Occipital lobe (tissue), 2 donors: Measurements from ENCODE around the gene PALD1. TPM values are rescaled to one million over a fixed set of nuclear protein-coding genes. Genes with fewer than 3 reads are reported as not detected.
"Not testable (repeated sequence)": the region's sequence is repeated elsewhere in the genome, so short reads cannot be mapped to it uniquely, and the experiment has no call there.

Source experiments
- DNase-seq: peaks from one replicate; lab custom pipeline; 2025; lab: John Stamatoyannopoulos, UW
- total RNA-seq: library from RNA; depleted of rRNA; stranded (reverse); fragments of >200 nt; gene quantifications from one replicate; pipeline ENCODE4 v1.2.3, GENCODE V29; 2014

Gene PALD1
- total RNA-seq, 1 donor from 2014 or later, result 8.9 TPM

DNA sequence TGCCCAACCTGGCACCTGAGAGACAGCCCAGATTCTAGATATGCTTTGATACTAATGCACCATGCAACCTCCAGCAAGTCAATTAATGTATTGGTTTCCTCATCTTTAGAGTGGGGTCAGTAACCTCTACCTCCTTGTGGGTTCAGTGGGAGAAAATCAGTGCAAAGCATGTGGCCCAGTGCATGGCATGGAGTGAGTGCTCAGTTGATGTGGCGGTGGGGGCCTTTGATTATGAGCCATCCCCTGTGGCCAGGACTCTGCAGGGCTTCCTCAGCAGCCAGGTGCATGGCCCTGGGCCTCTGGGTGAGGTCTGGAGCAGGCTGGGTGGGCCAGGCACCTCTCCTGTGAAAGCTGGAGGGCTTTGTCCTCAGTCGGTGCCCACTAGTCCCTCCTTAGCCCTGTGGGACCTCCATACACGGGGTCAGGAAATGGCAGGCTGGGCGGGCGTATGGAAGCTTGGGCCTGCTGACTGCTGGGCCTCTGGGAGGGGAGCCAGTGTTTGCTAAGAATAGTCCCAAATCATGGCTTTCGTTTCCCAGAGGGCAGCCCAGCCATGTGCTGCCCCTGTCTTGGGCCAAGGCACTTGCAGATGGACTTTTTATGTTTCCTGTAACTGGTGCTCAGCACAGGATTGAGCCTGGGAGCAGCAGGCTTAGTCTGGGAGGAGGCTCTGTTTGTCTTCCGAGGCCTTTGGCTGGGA, 3.4 kb downstream of the PALD1 start:
- DNase-seq, result no peak

DNA sequence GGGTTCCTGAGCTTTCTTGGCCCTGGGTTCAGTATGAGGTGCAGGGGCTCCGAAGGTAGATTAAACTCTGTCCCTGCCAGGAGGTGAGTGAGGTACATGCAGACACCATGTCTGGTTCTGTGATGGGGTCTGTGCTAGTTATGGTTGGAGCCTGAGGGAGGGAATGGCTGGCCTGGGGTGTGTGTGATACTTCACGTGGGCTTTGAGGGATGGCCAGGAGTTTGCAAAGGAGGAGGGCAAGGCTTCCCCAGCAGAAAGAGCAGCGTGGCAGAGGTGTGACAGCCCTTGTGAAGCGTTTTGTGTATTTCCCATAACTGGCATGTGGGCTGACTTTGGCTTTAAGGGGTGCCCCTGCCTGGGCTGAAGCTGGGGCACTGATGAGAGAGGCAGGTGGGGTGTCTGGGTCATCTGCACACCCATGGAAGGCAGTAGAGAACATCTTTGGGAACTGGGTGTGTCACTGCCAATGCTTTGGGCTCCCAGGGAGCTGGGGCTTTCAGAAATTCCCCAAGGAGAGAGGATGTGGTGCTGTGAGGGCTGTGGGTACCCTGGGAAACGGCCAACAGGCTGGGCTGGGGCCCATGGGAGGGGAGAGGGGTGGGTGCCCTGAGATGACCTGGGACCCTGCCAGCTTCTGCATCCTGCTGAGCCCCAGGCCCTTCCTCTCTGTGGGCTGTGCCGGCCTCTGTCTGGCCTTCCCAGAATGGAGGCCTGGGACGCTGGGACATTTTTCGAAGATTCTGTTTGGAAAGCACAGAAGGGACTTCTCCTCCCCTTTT, 4.6 kb downstream of the PALD1 start:
- no peak for DNase-seq

DNA sequence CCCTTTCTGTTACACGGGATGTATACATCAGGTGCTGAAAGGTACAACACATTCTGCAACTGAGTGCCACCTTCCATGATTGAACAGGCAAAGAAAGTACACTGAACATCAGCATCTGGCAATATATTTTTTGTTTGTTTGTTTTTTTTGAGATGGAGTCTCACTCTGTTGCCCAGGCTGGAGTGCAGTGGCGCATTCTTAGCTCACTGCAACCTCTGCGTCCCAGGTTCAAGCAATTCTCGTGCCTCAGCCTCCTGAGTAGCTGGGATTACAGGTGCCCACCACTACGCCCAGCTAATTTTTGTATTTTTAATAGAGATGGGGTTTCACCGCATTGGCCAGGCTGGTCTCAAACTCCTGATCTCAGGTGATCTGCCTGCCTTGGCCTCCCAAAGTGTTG, 5.3 kb downstream of the PALD1 start:
- not testable (repeated sequence) for DNase-seq

DNA sequence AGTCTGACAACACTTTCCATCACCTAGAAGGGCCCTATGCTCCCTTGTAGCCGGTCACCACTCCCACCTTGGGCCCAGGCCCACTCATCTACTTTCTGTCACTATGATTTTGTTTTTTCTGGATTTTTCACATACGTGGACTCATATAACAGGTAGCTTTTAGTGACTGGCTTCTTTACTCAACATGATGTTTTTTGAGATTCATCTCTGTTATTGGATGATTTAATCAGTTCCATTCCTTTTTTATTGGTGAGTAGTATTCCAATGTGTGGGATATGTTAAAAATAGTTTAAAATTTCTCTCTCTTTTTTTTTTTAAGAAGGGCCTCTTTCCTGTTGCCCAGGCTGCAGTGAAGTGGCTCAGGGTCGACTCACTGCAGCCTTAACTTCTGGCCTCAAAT, 9.3 kb downstream of the PALD1 start:
- DNase-seq, result no peak

DNA sequence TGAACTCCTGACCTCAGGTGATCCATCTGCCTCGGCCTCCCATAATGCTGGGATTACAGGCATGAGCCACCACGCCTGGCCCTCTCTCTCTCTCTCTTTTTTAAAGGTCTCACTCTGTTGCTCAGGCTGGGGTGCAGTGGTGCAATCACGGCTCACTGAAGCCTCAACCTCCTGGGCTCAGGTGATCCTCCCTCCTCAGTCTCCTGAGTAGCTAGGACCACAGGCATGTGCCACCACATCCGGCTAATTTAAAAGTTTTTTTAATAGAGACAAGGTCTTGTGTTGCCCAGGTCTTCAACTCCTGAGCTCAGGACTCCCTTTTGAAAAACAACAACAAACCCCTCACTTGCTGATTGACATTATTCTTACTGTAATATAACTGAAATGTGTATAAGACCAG, 11.6 kb downstream of the PALD1 start:
- no peak for DNase-seq

DNA sequence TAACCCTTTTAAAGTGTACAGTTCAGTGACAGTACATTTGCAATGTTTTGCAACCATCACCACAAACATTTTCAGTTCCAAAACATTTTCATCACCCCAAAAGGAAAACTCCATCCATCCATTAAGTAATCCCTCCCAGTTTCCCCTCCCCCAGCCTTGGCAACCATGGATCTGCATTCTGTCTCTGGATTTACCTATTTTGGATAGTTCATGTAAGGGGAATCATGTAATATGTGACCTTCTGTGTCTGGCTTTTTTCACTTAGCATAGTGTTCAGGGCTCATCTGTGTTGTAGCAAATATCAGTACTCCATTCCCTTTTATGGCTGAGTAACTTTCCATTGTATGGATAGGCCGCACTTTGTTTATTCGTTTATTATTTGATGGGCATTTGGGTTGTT, 13.0 kb downstream of the PALD1 start:
- DNase-seq, result no peak

DNA sequence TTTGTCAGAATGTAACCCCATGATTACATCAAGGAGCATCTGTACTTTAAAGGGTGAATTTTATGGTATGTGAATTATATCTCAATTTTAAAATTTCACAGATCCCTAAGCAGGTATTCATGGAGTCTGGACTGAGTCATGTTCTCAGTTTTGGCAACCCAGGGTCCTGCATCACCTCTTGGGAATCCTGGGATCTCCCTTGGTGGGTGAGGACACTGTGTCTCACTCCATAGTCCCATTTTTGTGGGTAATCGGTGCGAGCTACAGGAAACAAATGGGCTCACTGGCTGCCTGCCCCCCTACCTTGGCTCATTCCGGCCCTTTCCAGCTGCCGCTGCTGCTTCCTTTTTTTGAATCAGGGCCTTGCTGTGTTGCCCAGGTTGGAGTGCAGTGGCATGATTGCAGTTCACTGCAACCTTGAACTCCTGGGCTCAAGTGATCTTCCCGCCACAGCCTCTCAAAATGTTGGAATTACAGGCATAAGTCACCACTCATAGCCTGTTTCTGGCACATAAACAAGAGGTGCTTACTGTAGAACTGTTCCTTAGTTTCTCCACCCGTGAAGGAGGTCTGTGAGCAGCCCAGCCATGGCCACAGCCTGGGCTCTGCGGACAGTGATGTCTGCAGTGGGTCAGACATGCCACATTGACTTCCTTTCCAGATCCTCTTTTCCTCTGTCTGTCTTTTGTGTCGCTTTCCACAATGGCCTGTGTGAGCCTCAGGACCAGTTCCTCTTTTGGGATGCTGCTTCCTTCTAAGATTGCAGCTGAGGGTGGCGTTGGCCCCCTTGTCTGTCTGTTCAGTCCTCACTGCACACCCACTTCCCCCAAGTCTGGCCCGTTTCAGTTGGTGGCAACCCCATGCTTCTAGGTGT, 14.5 kb downstream of the PALD1 start:
- DNase-seq, result no peak

DNA sequence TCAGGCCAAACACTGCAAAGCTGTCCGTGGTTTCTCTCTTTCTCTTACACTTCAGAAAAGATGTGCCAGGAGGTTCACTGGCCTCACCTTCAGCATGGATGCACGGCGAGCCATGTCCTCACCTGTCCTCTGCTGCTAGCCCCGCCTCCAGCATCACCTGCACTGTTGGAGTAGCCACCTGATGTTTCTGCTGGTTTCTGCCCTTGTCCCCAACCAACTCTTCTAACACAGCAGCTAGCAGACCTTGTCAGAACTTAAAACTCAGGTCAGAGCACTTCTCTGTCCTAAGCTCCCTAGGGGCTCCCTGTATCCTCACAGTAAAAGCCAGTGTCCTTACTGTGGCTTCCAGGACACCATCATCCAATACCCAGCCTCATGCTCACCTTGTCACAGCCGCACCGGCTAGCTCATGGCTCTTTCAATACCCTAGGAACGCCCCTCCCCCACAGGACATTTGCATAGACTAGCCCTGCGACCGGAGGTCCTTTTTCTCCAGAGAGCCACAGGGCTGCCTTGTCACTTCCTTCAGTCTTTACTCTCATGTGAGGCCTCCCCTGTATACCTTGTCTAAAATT, 15.2 kb downstream of the PALD1 start:
- DNase-seq, result no peak

DNA sequence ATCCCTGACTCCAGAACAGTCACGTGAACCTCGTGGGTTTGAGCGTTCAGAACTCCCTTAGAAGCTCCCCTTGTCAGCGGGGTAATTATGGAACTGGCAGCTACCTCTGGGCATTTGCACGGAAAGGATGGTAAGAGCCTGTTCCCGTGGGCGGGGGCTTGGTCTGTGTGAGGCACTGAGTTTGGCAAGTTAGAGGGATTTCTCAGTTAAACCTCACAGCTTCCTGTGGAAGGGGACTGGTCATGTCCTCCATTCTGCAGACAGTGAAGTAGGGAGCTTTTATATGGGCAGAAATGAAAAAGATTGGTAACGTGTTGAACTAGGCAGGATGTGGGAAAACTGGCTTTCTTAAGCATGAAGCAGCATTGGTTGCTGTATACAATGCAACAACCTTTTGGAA, 16.0 kb downstream of the PALD1 start:
- no peak for DNase-seq

DNA sequence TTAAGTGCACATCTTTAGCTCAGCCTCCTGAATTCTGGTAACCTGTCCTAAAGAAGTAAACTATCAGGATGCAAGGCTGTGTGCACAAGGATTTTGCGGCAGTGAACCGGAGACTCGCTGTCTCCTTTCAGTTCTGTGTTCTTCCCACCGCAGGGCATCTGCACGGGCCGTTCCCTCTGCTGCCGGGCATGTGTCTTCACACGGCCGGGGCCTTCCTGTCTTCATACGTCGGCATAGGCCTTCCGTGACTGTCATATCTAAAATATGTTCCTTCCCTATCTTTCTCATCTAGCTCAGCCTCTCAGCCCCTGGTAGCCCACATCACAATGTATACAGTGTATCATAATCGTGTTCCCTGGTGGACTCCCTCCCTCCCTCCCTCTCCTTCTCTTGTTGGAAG, 16.4 kb downstream of the PALD1 start:
- no peak for DNase-seq

DNA sequence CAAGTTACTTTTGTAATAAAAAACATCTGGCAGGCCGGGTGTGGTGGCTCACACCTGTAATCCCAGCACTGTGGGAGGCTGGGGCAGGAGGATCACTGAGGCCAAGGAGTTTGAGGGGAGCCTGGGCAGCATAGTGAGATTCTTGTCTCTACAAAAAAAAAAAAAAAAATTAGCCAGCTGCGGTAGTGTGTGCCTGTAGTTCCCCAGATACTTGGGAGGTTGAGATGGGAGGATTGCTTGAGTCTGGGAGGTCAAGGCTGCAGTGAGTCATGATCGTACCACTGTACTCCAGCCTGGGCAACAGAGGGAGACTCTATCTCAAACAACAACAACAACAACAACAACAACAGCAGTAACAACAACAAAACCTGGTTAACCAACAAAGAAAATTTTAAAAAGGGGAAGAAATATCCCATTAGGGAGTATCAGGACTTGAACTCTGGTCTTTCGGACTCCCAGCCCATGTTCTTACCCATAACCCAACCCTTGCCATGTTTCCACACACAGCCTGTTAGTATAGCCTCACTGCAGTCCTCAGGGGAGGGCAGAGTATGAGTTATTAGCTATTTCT, 17.2 kb downstream of the PALD1 start:
- no peak for DNase-seq

DNA sequence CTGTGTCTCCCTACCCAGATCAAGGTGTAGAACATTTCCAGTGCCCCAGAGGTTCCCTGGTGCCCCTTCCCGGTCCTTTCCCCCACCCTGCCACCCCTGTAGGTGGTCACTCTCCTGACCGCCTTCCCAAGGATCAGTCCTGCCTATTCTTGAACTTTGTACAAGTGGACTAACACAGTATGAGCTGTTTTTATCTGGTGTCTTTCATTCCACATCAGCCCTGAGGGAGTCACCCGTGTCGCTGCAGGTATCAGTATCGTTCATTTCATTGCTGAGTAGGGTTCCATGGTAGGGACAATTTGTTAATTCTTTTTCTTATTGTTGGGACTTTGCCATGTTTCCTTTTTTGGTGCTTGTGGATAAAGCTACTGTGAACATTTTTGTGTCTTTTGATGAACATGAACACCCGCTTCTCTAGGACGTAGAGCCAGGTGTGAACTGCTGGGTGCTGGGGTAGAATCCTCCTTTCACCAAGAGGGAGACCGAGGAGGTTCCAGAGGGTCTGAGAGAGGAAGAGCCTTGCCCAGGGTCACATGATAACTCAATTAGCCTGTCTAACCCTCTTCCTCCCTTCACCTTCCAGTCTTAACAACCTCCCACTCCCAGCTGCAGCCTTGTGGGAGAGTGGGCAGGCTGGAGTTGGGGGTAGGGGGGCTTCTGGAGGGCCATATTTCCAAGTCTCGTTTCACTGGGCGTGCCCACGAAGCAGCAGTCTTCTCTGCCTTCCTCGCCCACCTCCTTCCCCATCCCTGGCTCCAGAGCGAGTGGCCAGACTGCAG, 18.0 kb downstream of the PALD1 start:
- no peak for DNase-seq

DNA sequence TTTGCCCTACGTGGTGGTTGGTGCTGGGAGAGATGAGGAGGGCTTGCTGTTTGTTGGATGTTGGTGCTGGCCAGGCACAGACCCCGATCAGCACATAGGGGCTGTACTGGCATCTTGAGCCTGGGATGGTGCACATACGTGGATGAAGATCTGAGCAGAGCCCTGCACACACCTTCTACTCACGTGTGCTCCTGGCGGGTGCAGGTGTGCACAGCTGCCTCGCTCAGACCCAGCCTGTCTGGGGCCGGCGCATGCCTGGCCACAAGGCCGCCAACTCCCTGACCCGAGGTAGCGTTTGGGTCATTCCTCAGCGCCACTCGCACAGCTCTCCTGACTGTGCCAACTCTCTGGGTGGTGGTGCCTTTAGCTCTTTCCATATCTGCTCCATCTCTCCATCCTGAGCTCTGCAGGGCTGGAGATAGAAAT, 18.6 kb downstream of the PALD1 start:
- DNase-seq, result no peak

DNA sequence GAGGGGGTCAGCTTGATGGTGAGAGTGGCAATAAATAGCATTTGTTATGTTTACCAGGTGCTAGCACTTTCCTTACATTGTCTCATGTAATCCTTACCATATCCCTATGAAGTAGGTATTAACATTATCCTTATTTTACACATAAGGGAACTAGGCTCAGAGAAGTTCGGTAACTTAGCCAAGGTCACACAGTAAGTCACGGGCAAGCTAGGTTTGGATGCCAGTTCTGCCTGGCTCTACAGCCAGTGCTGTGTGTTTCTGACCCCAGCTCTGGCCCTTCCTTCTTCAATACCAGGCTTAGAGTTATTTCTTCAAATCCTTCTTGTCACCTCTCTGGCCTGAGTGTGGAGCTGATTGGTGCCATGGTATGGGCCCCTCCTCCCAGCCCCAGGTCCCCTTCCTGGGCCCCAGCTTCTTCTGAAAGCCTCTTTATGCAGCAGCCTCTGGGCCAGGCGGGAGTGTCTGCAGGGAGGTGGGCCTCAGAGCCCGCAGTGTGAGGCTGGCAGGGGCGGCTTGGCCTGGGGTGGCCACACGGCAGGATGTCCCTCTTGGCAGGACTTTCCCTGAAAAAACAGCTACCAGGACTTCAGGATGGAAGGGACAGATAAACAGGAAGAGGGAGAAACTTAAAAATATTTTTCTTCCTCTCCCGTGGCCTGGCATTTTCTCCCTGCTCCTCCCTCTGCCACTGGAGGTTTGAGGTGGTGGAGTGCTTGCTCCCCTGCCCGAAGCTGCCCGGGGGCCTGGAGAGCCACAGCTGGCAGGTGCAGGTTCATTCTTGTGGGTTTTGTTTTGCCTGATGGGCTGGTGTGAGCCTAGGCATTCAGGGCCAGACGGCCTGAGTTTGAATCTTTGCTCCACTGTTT, 20.6 kb downstream of the PALD1 start:
- DNase-seq, result no peak

DNA sequence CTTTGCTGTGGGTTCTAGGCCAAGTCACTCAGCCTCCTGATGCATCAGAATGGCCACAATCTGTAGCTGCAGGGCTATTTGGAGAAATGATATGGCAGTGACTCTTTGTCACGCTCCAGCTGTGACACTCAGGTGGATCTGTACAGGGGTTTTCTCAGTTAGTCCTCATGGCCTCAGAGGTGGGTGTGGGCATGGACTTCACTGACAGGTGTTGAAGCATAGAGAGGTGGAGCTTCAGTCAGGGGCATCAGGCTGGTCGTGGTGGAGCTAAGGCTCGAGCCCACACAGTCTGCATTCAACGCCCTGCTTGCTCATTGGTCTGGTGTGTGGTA, 21.2 kb downstream of the PALD1 start:
- no peak for DNase-seq

DNA sequence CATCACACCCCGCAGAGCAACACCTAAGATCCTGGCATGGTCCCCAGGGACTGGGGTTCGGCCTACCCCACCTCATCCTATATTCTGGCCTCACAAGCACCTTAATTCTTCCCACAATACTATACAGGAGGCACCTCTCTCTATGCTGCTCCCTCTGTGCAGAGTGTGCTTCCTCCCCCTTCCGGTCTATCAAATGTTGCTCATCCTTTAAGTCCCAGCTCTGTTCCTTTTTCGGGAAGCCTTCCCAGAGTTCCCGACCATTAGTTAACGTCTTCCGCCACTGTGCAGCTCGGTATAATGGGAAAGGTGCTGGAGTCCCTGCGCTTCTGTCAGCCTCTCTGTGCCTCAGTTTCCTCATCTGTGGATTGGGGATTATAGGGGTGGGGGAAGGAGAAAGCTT, 21.8 kb downstream of the PALD1 start:
- no peak for DNase-seq

DNA sequence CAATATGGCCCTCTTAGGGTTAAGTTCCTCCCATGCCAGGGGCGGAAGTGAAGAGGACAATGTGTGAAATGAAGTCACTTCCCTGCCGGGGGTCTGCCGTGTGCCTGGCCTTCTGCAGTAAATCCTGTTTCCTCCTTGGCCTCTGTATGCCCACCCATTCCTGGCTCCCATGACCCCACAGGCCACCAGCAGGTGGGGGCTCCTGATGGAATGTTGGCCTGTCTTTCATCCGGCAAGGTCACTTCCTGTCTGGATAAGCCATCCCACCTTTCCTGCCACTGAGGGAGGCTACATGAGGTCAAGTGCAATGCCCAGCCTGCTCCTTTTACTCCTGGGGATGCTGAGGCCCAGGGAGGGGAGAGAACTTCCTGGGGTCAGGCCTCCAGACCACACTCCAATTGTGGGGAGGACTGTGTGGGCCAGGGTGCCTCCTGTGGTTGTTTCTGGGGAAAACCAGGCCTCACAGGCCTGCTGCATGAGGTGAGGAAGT, 22.3 kb downstream of the PALD1 start:
- no peak for DNase-seq

DNA sequence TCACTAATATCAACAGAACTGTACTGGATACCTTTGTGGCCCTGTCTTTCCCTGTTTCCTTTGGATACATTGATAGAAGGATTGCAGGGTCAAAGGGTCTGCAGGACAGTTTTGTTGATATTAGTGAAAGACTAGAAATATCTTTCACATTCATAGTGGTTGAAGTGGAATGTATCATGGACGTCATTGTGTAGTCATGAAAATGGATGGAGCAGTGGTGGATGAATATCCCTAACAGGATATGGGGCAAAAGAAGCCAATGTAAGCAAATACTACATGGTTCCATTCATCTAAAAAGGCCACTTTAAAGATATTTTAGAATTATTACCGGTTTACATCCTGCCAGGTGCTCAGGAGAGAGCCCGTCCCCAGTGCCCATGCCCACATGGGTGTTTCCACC, 23.8 kb downstream of the PALD1 start:
- DNase-seq, result no peak

DNA sequence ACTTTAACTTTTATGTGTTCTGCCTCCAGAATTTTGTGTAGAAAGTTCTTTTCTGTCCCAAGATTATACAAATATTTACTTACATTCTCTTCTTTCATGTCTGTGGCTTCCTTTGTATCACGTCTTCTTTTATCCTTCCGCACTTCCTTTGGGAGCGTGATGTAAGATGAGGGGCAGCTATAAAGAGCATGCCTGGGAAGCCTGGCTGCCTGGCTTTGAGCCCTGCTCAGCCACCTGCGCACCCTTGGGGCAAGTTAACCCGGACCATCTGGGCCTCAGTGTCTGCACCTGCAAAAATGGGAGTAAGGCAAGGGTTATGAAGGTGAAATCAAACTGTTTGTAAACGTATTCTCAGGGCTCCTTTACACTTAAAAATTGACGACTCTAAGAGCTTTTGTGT, 25.2 kb downstream of the PALD1 start:
- no peak for DNase-seq
